Keratinocyte (primary cell): Measurements from ENCODE around the gene PSMD2.

Source experiments
- CTCF ChIP-seq, 3 experiments: IDR thresholded peaks in 1 of 3; conservative IDR thresholded peaks in 1 of 3; optimal IDR thresholded peaks in 1 of 3; 2 replicates in 2 of 3; 3 replicates in 1 of 3; pipeline versions ENCODE3 to v1.5.1; 2011; ENCODE audit warnings: low read length in 3 of 3, mild to moderate bottlenecking in 3 of 3, moderate library complexity in 2 of 3, control low read depth in 1 of 3, inconsistent platforms in 1 of 3; ENCODE audit not compliant: insufficient read depth in 2 of 3; ENCODE audit errors: extremely low read depth in 1 of 3
- EZH2 ChIP-seq: IDR thresholded peaks from one replicate; pipeline ENCODE4 v1.6.1; 2012; ENCODE audit warnings: inconsistent platforms, mild to moderate bottlenecking, low read length, moderate library complexity

GRCh38 chr3:184350618-184351017, 51.6 kb downstream of the PSMD2 start:
- no peak for TF ChIP-seq EZH2
- no peak for TF ChIP-seq CTCF (optimal IDR thresholded peaks at IDR 0.05 in 1 of 3, IDR thresholded peaks at IDR 0.05 in 1 of 3, conservative IDR thresholded peaks at IDR 0.05 in 1 of 3; ENCODE audit: extremely low read depth in 1 of 3, insufficient read depth in 2 of 3, low read length in 3 of 3)
